Colon (tissue), 2 donors: ENCODE data around the gene RGMB.

Experiments
- FAIRE-seq: peaks from 2 replicates; lab custom pipeline; 2012; peaks lifted over from hg19 to GRCh38; lab: Jason Lieb, UNC
- donor health status: control.
- donor health status: control.

RGMB gene

GRCh38 chr5:98827588-98828284 lies 54.3 kb downstream of the RGMB start:
- no peak for FAIRE-seq

- no peak for FAIRE-seq
Measured at GRCh38 chr5:98836175-98836574, 62.7 kb downstream of the RGMB start.

GRCh38 chr5:98839469-98840383 lies 66.3 kb downstream of the RGMB start:
- FAIRE-seq, result no peak

GRCh38 chr5:98840946-98841345 lies 67.5 kb downstream of the RGMB start:
- FAIRE-seq, result no peak

- FAIRE-seq, result no peak
Measured at GRCh38 chr5:98843481-98843880, 70.0 kb downstream of the RGMB start.

- FAIRE-seq, result no peak
Measured at GRCh38 chr5:98844865-98845264, 71.4 kb downstream of the RGMB start.

- no peak for FAIRE-seq
Measured at GRCh38 chr5:98845878-98846277, 72.4 kb downstream of the RGMB start.
